ENCODE results near the gene KCND3.
A peak's percentile ranks its signal among the peaks of the same experiment; 100 is the strongest.

Gene KCND3

GRCh38 chr1:111934106-111934852, 55.2 kb downstream of the KCND3 start:
- Histone ChIP-seq H2BK15ac (ENCODE audit: low read length) (no peak overlapping the region), H2AK5ac (ENCODE audit: low read depth, low read length) (no peak overlapping the region), H3K27me3 (ENCODE audit: control insufficient read depth in 3 of 3, insufficient read depth in 3 of 3, low read depth in 1 of 3, low read length in 3 of 3) (peaks cover 0 to 19% (median 0%) of the 10 kb centered on the region in 3 experiments), H3K4me3 (ENCODE audit: low read length in 2 of 2) (no peak overlapping the region), H3K18ac (ENCODE audit: low read length) (peak overlapping the region; percentile 55), H2BK120ac (ENCODE audit: low read depth, low read length) (no peak overlapping the region), H3K9me3 (replicated peaks in 1 of 2; ENCODE audit: control insufficient read depth in 2 of 2, insufficient read depth in 1 of 2, low read depth in 1 of 2, low read length in 2 of 2) (no peaks in the 10 kb centered on the region), H3K4me1 (ENCODE audit: control insufficient read depth in 2 of 2, insufficient read depth in 1 of 2, low read depth in 1 of 2, low read length in 2 of 2) (peaks cover 0 to 4% of the 10 kb centered on the region in 2 donors), H4K91ac (ENCODE audit: low read depth, low read length, poor library complexity) (no peak overlapping the region), H2BK12ac (ENCODE audit: low read length) (no peak overlapping the region), H3K36me3 (replicated peaks in 1 of 2; ENCODE audit: control insufficient read depth in 2 of 2, insufficient read depth in 2 of 2, low read length in 2 of 2) (no peaks in the 10 kb centered on the region), H2BK5ac (ENCODE audit: low read length) (no peak overlapping the region), H3K79me1 (ENCODE audit: low read depth, low read length) (no peaks in the 10 kb centered on the region), H3K9ac (ENCODE audit: low read depth, low read length, poor library complexity) (no peak overlapping the region), H3K4me2 (ENCODE audit: insufficient read depth, low read length, poor library complexity, severe bottlenecking) (no peak overlapping the region), H3K14ac (ENCODE audit: low read length) (no peak overlapping the region), H3K27ac (replicated peaks; ENCODE audit: low read length) (no peak overlapping the region), H3K4ac (ENCODE audit: low read length) (no peak overlapping the region), H3K23ac (ENCODE audit: low read depth, low read length, poor library complexity) (no peak overlapping the region), H4K8ac (ENCODE audit: low read depth, low read length) (no peak overlapping the region), H2AFZ (ENCODE audit: low read length) (no peak overlapping the region)
- WGBS, 2 donors (ENCODE audit: extremely low coverage in 2 of 2, insufficient read length in 2 of 2, insufficient replicate concordance in 1 of 2), result no CpG with 5 or more reads among the region's 10 CpGs
- no peak for DNase-seq (ENCODE audit: low spot score)

GRCh38 chr1:111930356-111930755, 59.1 kb downstream of the KCND3 start:
- H3K4ac ChIP-seq (ENCODE audit: low read length), result no peak overlapping the region
- WGBS, 2 donors (ENCODE audit: extremely low coverage in 2 of 2, insufficient read length in 2 of 2, insufficient replicate concordance in 1 of 2), result no CpG with 5 or more reads among the region's 3 CpGs
- H2BK120ac ChIP-seq (ENCODE audit: low read depth, low read length), result no peak overlapping the region
- H3K9me3 ChIP-seq (replicated peaks in 1 of 2; ENCODE audit: control insufficient read depth in 2 of 2, insufficient read depth in 1 of 2, low read depth in 1 of 2, low read length in 2 of 2), result no peaks in the 10 kb centered on the region
- H3K18ac ChIP-seq (ENCODE audit: low read length), result no peak overlapping the region
- H3K36me3 ChIP-seq (replicated peaks in 1 of 2; ENCODE audit: control insufficient read depth in 2 of 2, insufficient read depth in 2 of 2, low read length in 2 of 2), result no peaks in the 10 kb centered on the region
- no peak overlapping the region for H3K4me3 ChIP-seq (ENCODE audit: low read length in 2 of 2)
- H3K14ac ChIP-seq (ENCODE audit: low read length), result no peak overlapping the region
- no peak overlapping the region for H2BK5ac ChIP-seq (ENCODE audit: low read length)
- H2AFZ ChIP-seq (ENCODE audit: low read length), result no peak overlapping the region
- H2AK5ac ChIP-seq (ENCODE audit: low read depth, low read length), result no peak overlapping the region
- H2BK15ac ChIP-seq (ENCODE audit: low read length), result no peak overlapping the region
- no peak overlapping the region for H2BK12ac ChIP-seq (ENCODE audit: low read length)
- H3K27ac ChIP-seq (replicated peaks; ENCODE audit: low read length), result no peak overlapping the region
- no peak overlapping the region for H3K4me2 ChIP-seq (ENCODE audit: insufficient read depth, low read length, poor library complexity, severe bottlenecking)
- no peak for DNase-seq (ENCODE audit: low spot score)
- H3K27me3 ChIP-seq (ENCODE audit: control insufficient read depth in 3 of 3, insufficient read depth in 3 of 3, low read depth in 1 of 3, low read length in 3 of 3), result peaks cover 0 to 12% (median 0%) of the 10 kb centered on the region in 3 experiments
- H3K9ac ChIP-seq (ENCODE audit: low read depth, low read length, poor library complexity), result no peak overlapping the region
- H3K23ac ChIP-seq (ENCODE audit: low read depth, low read length, poor library complexity), result no peak overlapping the region
- H4K91ac ChIP-seq (ENCODE audit: low read depth, low read length, poor library complexity), result no peak overlapping the region
- peaks cover 0 to 6% of the 10 kb centered on the region in 2 donors for H3K4me1 ChIP-seq (ENCODE audit: control insufficient read depth in 2 of 2, insufficient read depth in 1 of 2, low read depth in 1 of 2, low read length in 2 of 2)
- H4K8ac ChIP-seq (ENCODE audit: low read depth, low read length), result no peak overlapping the region
- no peaks in the 10 kb centered on the region for H3K79me1 ChIP-seq (ENCODE audit: low read depth, low read length)

- H3K4me2 ChIP-seq (ENCODE audit: insufficient read depth, low read length, poor library complexity, severe bottlenecking), result no peak overlapping the region
- no peak overlapping the region for H2BK120ac ChIP-seq (ENCODE audit: low read depth, low read length)
- H4K91ac ChIP-seq (ENCODE audit: low read depth, low read length, poor library complexity), result no peak overlapping the region
- no peaks in the 10 kb centered on the region for H3K9me3 ChIP-seq (replicated peaks in 1 of 2; ENCODE audit: control insufficient read depth in 2 of 2, insufficient read depth in 1 of 2, low read depth in 1 of 2, low read length in 2 of 2)
- no peak overlapping the region for H3K27ac ChIP-seq (replicated peaks; ENCODE audit: low read length)
- H3K9ac ChIP-seq (ENCODE audit: low read depth, low read length, poor library complexity), result no peak overlapping the region
- peaks cover 0 to 8% (median 0%) of the 10 kb centered on the region in 3 experiments for H3K27me3 ChIP-seq (ENCODE audit: control insufficient read depth in 3 of 3, insufficient read depth in 3 of 3, low read depth in 1 of 3, low read length in 3 of 3)
- H2AFZ ChIP-seq (ENCODE audit: low read length), result no peak overlapping the region
- H3K4ac ChIP-seq (ENCODE audit: low read length), result peak overlapping the region; percentile 47
- peaks cover 0 to 6% of the 10 kb centered on the region in 2 donors for H3K4me1 ChIP-seq (ENCODE audit: control insufficient read depth in 2 of 2, insufficient read depth in 1 of 2, low read depth in 1 of 2, low read length in 2 of 2)
- H2AK5ac ChIP-seq (ENCODE audit: low read depth, low read length), result no peak overlapping the region
- no peak overlapping the region for H3K23ac ChIP-seq (ENCODE audit: low read depth, low read length, poor library complexity)
- H3K18ac ChIP-seq (ENCODE audit: low read length), result peak overlapping the region; percentile 61
- no peak for DNase-seq (ENCODE audit: low spot score)
- H3K14ac ChIP-seq (ENCODE audit: low read length), result no peak overlapping the region
- no peaks in the 10 kb centered on the region for H3K79me1 ChIP-seq (ENCODE audit: low read depth, low read length)
- no peak overlapping the region for H3K4me3 ChIP-seq (ENCODE audit: low read length in 2 of 2)
- no peak overlapping the region for H2BK15ac ChIP-seq (ENCODE audit: low read length)
- H3K36me3 ChIP-seq (replicated peaks in 1 of 2; ENCODE audit: control insufficient read depth in 2 of 2, insufficient read depth in 2 of 2, low read length in 2 of 2), result no peaks in the 10 kb centered on the region
- no peak overlapping the region for H2BK5ac ChIP-seq (ENCODE audit: low read length)
- WGBS, 2 donors (ENCODE audit: extremely low coverage in 2 of 2, insufficient read length in 2 of 2, insufficient replicate concordance in 1 of 2), result no CpG with 5 or more reads among the region's 4 CpGs
- H4K8ac ChIP-seq (ENCODE audit: low read depth, low read length), result no peak overlapping the region
- H2BK12ac ChIP-seq (ENCODE audit: low read length), result no peak overlapping the region
Measured at GRCh38 chr1:111928531-111928930, 60.9 kb downstream of the KCND3 start.

DNA sequence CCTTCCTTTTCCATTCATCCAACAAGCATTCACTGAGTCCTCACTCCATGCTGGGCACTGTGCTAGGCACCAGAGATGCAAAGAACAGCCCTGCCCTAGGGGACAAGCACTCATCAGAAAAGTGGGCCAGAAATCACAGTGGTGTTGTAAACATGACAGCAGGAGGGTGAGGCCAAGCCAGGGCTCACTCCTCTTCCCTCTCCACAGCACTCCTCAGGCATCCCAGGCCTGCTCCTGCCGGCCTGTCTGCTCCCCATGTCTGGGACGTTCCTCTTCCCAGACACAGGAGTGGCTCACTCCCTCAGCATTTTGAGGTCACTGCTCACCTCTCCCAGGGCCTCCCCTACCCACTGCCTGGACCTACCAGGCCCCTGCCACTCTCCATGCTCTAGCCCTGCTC, 61.8 kb downstream of the KCND3 start:
- peak overlapping the region; percentile 47 for H2BK5ac ChIP-seq (ENCODE audit: low read length)
- peaks cover 0 to 6% of the 10 kb centered on the region in 2 donors for H3K4me1 ChIP-seq (ENCODE audit: control insufficient read depth in 2 of 2, insufficient read depth in 1 of 2, low read depth in 1 of 2, low read length in 2 of 2)
- no CpG with 5 or more reads among the region's 2 CpGs for WGBS, 2 donors (ENCODE audit: extremely low coverage in 2 of 2, insufficient read length in 2 of 2, insufficient replicate concordance in 1 of 2)
- peak overlapping the region; percentile 0 for H4K91ac ChIP-seq (ENCODE audit: low read depth, low read length, poor library complexity)
- peaks cover 0 to 8% (median 0%) of the 10 kb centered on the region in 3 experiments for H3K27me3 ChIP-seq (ENCODE audit: control insufficient read depth in 3 of 3, insufficient read depth in 3 of 3, low read depth in 1 of 3, low read length in 3 of 3)
- no peak overlapping the region for H3K23ac ChIP-seq (ENCODE audit: low read depth, low read length, poor library complexity)
- no peak overlapping the region for H3K4me3 ChIP-seq (ENCODE audit: low read length in 2 of 2)
- no peak overlapping the region for H3K4me2 ChIP-seq (ENCODE audit: insufficient read depth, low read length, poor library complexity, severe bottlenecking)
- H2BK15ac ChIP-seq (ENCODE audit: low read length), result no peak overlapping the region
- H2AK5ac ChIP-seq (ENCODE audit: low read depth, low read length), result no peak overlapping the region
- H2BK120ac ChIP-seq (ENCODE audit: low read depth, low read length), result no peak overlapping the region
- no peak overlapping the region for H4K8ac ChIP-seq (ENCODE audit: low read depth, low read length)
- no peak overlapping the region for H3K27ac ChIP-seq (replicated peaks; ENCODE audit: low read length)
- H2BK12ac ChIP-seq (ENCODE audit: low read length), result no peak overlapping the region
- no peak overlapping the region for H3K9ac ChIP-seq (ENCODE audit: low read depth, low read length, poor library complexity)
- H3K4ac ChIP-seq (ENCODE audit: low read length), result peak overlapping the region; percentile 4
- no peak overlapping the region for H2AFZ ChIP-seq (ENCODE audit: low read length)
- H3K18ac ChIP-seq (ENCODE audit: low read length), result no peak overlapping the region
- no peaks in the 10 kb centered on the region for H3K36me3 ChIP-seq (replicated peaks in 1 of 2; ENCODE audit: control insufficient read depth in 2 of 2, insufficient read depth in 2 of 2, low read length in 2 of 2)
- H3K14ac ChIP-seq (ENCODE audit: low read length), result no peak overlapping the region
- H3K79me1 ChIP-seq (ENCODE audit: low read depth, low read length), result no peaks in the 10 kb centered on the region
- H3K9me3 ChIP-seq (replicated peaks in 1 of 2; ENCODE audit: control insufficient read depth in 2 of 2, insufficient read depth in 1 of 2, low read depth in 1 of 2, low read length in 2 of 2), result no peaks in the 10 kb centered on the region
- no peak for DNase-seq (ENCODE audit: low spot score)

Data from neuronal stem cell (in vitro differentiated cells).